ENCODE results near the gene ZNF467. TPM values are rescaled to one million over a fixed set of nuclear protein-coding genes. Genes with fewer than 3 reads are reported as not detected.

Gene ZNF467
- total and polyA plus RNA-seq, 11 donors: 2.6 to 9.5 (median 4.7) TPM

DNA sequence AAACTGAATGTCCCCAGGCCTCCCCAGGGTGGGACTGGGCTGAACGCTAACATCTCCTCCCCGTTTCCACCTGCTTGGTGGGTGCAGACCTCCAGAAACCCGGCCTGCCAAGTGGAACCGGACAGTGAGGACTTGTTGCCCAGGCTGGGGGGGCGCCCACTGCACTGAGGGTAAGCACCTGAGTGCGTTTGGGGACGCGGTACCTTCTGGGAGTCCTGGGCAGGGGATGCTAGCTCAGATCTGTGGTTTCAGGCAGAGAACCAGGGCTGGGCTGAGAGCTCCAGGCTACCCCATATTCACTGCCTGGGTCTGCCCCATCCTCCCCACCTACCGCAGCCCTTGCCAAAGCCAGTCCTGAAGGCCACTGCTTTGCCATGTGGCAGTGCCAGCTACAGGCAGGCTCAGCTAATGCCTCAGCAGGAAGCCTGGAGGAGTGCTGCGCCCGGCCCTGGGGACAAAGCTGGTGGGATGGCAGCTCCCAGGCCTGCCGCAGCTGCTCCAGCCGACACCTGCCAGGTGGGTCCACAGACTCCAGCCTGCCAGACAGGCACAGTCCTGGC lies 3.5 kb upstream of the ZNF467 start:
- DNase-seq (peak in 1 of 5 donors; percentile 67), ATAC-seq (no peak)
- intact Hi-C loops (cut with DNase I): loop anchor here in 1 of 10 donors (10.0 kb wide), 1 partner anchor 58 kb away; the partner anchor contains the start of gene ZNF862

DNA sequence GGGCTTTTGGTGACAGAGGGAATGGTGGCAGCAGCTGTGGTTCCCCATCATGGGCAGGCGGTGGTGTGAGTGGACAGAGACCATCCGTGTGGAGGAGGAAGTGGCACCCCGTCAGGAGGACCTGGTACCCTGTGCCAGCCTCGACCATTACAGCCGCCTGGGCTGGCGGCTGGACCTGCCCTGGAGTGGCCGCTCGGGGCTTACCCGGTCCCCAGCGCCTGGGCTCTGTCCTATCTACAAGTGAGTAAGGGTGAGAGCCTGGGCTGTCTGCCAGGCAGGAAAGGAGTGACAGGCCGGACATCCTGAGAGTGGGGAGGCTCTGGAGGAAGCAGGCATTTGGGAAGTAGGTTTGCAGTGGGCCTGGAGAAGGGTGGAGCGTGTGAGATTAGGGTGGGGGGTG lies 2.9 kb upstream of the ZNF467 start:
- DNase-seq: peak; percentile 85 to 92 (median 89)
- Histone ChIP-seq H3K27me3 (no peaks in the 10 kb centered on the region), H3K27ac (peak overlapping the region; percentile 26 to 91 (median 78)), H3K4me3 (peak overlapping the region in 11 of 12 donors; percentile 11 to 69 (median 51)), H3K4me1 (peaks cover 0 to 47% (median 25%) of the 10 kb centered on the region in 12 donors), H3K9me3 (no peaks in the 10 kb centered on the region), H3K36me3 (no peaks in the 10 kb centered on the region)
- peak; percentile 40 to 79 (median 48) for ATAC-seq
- 4 to 7% (median 5%) methylated on average over 9 to 12 of the region's 12 CpGs for WGBS, 4 donors
- intact Hi-C loops (cut with DNase I): loop anchor here in 1 of 10 donors (10.0 kb wide), 1 partner anchor 59 kb away; the partner anchor contains the start of gene ZNF862
- TF ChIP-seq, protein P1, sequence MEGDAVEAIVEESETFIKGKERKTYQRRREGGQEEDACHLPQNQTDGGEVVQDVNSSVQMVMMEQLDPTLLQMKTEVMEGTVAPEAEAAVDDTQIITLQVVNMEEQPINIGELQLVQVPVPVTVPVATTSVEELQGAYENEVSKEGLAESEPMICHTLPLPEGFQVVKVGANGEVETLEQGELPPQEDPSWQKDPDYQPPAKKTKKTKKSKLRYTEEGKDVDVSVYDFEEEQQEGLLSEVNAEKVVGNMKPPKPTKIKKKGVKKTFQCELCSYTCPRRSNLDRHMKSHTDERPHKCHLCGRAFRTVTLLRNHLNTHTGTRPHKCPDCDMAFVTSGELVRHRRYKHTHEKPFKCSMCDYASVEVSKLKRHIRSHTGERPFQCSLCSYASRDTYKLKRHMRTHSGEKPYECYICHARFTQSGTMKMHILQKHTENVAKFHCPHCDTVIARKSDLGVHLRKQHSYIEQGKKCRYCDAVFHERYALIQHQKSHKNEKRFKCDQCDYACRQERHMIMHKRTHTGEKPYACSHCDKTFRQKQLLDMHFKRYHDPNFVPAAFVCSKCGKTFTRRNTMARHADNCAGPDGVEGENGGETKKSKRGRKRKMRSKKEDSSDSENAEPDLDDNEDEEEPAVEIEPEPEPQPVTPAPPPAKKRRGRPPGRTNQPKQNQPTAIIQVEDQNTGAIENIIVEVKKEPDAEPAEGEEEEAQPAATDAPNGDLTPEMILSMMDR (IDR thresholded peaks at IDR 0.05): no peak
- no peak for TF ChIP-seq POLR2A (IDR thresholded peaks at IDR 0.05)

More for the DNA sequence above, 3.5 kb upstream of the ZNF467 start:
- Histone ChIP-seq H3K4me3 (peak overlapping the region in 2 of 12 donors; percentile 62 to 69), H3K4me1 (peaks cover 0 to 45% (median 24%) of the 10 kb centered on the region in 12 donors), H3K27me3 (no peaks in the 10 kb centered on the region), H3K27ac (peak overlapping the region in 8 of 12 donors; percentile 44 to 86 (median 68)), H3K36me3 (no peaks in the 10 kb centered on the region), H3K9me3 (no peaks in the 10 kb centered on the region)
- WGBS, 4 donors: 76 to 83% (median 78%) methylated on average over 11 to 13 of the region's 13 CpGs
- TF ChIP-seq POLR2A (IDR thresholded peaks at IDR 0.05): no peak
- TF ChIP-seq, protein P1 (IDR thresholded peaks at IDR 0.05): no peak

DNA sequence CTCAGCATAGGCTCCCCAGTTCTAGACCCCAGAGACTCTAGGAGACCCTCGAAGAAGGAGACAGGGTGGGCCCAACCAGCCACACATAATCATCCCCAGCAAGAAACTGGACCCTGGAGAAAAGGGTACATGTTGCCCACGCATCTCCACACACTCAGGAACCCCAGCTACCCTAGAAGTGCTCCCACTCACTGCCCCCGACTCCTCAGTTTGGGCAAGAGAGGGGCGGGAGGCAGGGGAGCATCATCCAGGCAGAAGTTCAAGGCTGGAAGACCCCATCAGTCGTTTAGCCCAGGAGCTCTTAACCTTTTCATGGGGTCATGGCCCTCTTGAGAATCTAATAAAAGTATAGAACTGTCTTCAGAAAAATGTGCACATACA lies 1.8 kb upstream of the ZNF467 start:
- DNase-seq (no peak), ATAC-seq (no peak)
- H3K27me3 ChIP-seq: no peaks in the 10 kb centered on the region
- WGBS, 4 donors: 58 to 69% (median 65%) methylated on average over 4 to 5 of the region's 5 CpGs
- H3K9me3 ChIP-seq: no peaks in the 10 kb centered on the region
- intact Hi-C loops (cut with DNase I): loop anchor here in 1 of 10 donors (10.0 kb wide), 1 partner anchor 60 kb away; the partner anchor contains the start of gene ZNF862
- peak overlapping the region in 10 of 12 donors; percentile 16 to 80 (median 65) for H3K27ac ChIP-seq
- peak overlapping the region in 8 of 12 donors; percentile 11 to 73 (median 64) for H3K4me3 ChIP-seq
- peaks cover 0 to 53% (median 30%) of the 10 kb centered on the region in 12 donors for H3K4me1 ChIP-seq
- TF ChIP-seq POLR2A (IDR thresholded peaks at IDR 0.05): no peak
- TF ChIP-seq, protein P1 (IDR thresholded peaks at IDR 0.05): no peak
- H3K36me3 ChIP-seq: peaks cover 0 to 7% (median 0%) of the 10 kb centered on the region in 9 donors
